ENCODE data around the gene VWA3B.
A peak's percentile ranks its signal among the peaks of the same experiment; 100 is the strongest.

Gene VWA3B

DNA sequence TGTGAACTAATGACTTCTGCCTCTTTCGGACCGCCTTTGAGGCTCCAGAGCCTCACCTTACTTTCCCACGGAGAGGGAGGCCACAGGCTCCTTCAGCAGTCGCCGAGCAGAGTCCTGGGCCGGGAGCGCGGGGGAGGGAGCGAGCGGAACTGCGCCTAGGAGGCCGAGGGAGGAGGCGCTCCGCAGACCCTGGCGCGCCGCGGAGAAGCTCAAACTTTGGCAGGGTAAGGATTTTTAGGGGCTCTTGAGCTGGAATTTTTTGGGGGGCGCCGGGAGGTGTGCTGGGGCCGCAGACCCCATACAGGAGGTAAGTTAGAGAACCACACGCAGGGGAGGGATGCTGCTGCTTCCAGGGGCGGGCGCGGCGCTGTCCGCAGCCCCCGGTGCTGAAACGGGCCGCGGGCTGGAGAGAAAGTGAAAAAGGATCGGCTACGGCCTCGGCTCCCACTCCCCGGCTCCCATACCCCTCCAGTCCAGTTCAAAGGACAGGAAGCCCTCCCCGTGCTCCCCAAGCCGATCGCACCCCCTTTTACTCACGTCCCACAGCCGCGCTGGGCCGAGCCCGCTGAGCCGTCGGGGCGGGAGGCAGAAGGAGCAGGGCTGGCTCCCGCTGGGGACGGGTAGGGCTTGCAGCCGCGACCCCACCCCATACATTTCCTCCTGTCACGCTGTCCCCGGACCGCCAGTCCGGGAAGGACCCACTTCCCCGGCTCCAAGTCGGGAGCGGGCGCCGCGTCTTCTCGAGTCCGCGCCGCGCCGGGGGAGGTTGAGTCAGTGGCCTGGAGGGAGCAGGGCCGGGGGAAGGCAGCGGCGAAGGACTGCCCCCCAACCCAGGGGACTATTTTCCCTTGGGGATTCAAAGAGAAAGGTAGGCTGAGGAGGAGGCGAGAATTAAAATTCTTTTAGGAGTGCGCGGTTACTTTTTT, 259.6 kb downstream of the VWA3B start, which contains the start of gene CNGA3:
CNGA3 (plus strand) TSS at position 146 of the 926 bp plus-strand sequence. CDS start 23,520 bp downstream, outside the sequence.
- DNase-seq, result peak; percentile 2

DNA sequence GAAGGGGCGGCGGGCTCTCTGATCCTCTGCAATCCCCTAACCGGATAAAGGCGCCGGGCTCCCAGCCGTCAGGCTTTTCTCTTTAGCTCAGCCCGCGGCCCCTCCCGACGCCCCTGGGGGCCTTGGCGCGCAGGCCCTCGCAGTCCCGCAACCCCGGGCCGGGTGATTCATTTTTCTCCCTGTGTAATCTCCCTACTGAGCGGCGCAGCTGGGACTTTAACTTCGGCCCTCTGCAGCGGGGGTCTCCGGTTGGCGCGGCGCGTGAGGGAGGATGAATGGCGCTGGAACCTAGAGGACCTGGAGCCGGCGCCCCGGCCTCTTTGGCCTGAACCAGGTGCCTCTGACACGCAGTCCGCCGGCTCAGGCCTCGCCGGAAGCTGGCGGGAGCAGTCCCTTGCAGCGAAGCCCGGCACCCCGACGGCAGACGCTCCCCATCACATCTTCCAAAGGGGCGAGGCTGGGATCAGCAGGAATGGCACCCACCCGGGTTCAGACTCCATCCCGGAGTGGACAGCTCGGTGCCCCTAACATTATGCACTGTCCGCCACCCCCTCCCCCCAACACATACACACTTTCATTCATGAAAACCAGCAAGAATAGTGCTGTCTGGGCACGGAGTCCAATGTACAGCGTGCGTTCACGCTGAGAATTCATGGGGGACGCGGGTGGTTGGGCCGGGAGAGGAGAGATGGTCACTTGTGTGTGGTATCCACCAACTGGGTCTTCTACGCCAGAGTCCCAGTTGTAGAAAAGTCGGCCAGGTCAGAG, 260.5 kb downstream of the VWA3B start:
- no peak for DNase-seq

DNA sequence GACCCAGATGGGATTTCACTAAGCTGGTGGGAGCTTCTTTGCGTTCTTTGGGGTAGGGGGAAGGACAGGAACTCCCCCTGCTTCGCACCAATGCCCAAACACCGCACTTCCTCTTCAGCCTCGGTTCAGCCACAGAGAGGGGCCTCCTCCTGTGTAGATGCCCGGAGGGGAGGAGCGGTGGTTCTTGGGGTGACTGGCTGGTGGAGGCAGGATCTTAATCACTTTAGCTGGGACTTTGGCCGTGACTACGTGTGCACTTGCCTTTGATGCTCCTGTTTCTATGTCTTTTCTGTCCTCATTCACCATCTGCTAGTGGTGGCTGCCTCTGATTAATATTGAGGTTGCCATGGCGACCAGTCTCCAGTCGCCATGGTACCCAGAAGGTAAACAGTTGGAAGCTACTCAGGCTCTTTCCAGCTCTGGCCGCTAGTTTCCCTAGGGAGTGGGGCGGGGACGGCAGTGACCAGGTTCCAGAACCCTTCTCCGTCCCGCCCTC, 261.1 kb downstream of the VWA3B start:
- DNase-seq, result no peak

DNA sequence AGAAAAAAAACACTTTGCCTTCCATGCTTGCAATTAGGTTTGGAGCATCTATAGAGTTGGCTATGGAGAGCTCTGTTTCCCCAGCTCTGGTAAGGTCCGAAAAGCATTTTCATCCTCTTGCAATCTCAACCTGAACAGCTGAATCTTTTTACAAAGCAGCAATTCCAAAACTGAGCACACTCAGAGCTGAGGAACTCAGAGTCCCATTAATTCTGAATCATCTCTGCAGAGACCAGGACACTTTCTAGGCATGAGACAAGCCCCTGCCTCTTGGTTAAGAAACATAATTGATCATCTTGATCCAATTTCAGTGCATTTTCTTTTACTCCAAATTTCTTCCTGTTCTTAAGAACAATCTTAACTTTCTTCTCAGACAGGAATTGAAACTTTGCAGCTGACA, 263.4 kb downstream of the VWA3B start:
- DNase-seq, result no peak

DNA sequence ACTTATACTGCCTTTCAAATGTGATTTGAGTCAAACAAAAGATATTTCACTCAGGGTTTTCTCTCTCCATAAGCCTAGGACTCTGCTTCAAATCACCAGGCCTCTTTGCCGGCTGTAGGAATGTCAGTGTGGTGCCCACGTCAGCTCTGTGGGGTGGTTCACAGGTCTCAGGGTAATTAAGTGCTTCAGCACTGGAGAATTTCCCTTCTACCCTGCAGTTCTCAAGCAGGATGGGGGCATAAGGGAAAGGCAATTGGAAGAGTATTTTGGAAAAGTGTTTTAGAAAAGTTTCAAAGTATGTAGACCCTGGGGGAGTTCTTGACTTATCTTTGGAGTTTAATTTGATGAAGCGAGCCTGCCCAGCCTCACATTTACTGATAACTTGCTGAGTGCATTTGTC, 268.9 kb downstream of the VWA3B start:
- no peak for DNase-seq

DNA sequence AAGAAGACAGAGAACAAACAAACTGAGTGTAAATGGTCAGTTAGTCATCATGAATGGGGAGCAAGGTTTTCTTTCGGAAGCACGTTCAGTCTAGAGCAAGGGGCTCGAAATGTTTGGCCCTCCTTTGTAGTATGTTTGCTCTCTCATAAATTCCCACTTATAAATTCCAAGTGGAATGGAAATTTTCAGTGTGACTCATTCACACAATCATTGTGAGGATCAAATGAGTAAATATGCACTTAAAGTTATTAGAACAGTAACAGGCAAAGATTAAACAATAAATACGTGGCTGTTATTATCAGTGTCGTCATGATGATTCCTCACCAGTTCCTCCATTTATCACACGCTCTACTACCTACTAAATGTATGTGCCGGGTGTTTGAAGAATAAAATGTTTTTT, 269.8 kb downstream of the VWA3B start:
- DNase-seq, result no peak

DNA sequence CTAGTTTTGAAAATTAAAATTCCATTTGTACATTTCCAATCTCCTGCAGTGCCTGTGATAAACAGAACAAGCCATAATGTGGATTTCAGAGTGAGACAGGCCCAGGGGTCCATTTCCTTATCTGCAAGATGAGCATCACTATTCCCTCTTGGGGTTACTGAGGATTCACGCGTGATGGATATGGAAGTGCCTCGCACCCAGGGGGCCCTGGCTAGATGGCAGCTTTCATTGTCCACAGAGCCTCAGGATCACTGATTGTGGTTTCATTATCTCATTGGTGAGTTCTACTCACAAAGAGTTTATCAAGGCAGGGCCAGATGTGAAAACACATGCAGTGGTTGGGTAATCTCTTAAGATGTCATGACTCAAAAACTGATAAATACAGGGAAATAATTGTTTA, 270.9 kb downstream of the VWA3B start:
- DNase-seq, result no peak

DNA sequence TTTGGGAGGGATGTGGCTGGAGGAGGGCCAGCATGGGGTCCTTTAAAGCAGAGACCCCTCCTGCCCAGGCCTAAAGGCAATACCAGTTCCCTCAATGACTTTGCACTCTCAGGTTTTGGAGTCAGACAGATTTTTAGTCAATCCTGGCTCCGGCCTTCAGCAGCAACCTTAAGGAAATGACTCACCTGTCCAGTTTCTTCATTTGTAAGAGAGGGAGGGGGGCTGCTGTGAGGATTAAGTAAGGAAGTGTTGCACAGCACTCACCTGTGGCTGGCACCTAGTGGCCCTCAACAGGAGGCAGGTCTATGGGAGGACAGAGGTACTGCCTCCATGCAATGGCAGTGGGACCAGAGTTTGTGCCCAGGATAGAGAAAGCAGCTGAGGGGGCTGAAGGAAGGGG, 273.0 kb downstream of the VWA3B start:
- no peak for DNase-seq
